Midbrain (tissue), 1 donor: ENCODE data around the gene CEACAM18.
A peak's percentile ranks its signal among the peaks of the same experiment; 100 is the strongest.
"Not testable (repeated sequence)": the region's sequence is repeated elsewhere in the genome, so short reads cannot be mapped to it uniquely, and the experiment has no call there.

Experiments used
- DNase-seq: peaks from one replicate; lab custom pipeline; 2025; lab: John Stamatoyannopoulos, UW

Gene CEACAM18

GRCh38 chr19:51493776-51494175 lies 15.4 kb downstream of the CEACAM18 start:
- DNase-seq: peak; percentile 2

DNA sequence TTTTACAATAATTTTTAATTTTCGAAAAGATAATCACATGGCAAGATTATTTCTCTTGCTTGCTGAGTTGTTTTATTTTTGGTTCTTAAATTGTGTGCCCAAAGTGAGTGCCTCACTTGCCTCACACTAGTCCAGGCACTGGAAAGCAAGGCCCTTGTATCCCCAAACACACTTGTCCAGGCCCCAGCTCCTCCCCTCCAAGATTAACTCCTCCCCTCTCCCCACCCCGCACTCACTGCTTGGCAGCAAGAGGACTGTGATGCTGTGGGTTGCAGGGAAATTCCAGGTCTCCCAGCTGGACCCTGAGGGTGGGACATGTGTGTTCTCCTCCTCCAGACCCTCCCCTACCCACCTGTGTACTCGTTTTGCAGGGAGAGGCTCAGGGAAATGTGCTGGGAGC lies 19.3 kb downstream of the CEACAM18 start:
- no peak for DNase-seq

DNA sequence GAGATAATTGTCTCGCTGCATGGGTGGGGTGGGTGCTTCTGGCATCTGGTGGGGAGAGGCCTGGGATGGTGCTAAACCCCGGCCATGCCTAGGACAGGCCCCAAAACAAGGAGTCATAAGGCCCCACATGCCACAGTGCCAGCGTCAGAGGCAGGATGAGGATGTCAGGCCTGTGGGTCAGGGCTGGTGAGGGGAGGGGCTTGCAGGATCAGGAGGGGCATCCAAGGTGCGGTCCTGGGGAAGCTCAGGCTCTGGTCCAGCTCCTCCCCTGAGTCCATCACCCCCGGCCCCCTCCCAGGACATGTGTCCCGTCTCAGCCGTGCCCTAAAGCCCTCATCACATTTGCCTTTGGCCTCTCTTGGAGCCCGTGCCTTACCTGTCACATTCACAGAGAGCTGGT lies 22.6 kb downstream of the CEACAM18 start:
- not testable (repeated sequence) for DNase-seq

GRCh38 chr19:51501594-51502263 lies 23.4 kb downstream of the CEACAM18 start, which contains the start of gene SIGLEC12:
TSS of gene SIGLEC12 (minus strand) at chr19:51501800. CDS start at chr19:51501733, 67 bp downstream.
- peak; percentile 6 for DNase-seq

DNA sequence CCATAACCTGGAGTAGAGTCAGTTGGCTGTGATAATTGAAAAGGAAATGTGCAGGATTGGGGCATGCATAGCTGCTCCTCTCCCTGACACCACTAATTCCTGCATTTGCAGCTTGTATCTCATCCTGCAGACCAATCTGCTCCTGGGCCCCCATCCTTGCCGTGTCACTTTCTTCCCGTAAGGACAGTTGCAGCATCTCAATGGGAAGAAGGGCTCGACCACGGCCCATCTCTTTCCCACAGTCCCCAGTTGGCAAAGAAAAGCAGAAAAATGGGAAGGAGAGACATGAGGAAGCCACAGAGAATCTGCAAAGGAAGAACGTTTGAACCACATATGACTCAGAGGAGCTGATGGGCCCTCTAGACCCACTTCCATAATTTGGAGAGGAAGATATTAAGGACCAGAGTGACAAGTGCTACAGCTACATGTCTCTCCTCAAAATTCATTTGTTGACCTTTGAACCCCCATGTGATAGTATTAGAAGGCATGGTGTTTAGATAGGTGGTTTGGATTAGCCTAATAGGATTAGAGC lies 25.0 kb downstream of the CEACAM18 start:
- DNase-seq: no peak

- DNase-seq: no peak
Observed at GRCh38 chr19:51503896-51504295, 25.6 kb downstream of the CEACAM18 start.

GRCh38 chr19:51505904-51506303 lies 27.6 kb downstream of the CEACAM18 start:
- DNase-seq: no peak

DNA sequence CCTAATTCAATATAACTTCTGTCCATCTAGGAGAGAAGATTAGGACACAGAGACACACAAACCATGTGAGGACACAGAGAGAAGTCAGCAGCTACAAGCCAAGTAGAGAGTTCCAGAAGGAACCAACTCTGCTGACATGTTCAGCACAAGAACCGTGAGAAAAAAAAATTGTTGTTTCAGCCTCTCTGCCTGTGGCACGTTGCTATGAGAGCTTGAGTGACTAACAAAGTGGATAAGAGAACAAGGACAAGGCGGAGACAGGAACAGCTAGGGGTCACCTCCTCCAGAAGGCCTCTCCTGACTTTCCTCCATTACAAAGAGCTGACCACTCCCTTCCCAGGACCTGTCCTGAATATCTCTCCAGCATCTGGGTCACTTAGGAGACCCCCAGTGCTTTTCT lies 28.9 kb downstream of the CEACAM18 start:
- DNase-seq: no peak

DNA sequence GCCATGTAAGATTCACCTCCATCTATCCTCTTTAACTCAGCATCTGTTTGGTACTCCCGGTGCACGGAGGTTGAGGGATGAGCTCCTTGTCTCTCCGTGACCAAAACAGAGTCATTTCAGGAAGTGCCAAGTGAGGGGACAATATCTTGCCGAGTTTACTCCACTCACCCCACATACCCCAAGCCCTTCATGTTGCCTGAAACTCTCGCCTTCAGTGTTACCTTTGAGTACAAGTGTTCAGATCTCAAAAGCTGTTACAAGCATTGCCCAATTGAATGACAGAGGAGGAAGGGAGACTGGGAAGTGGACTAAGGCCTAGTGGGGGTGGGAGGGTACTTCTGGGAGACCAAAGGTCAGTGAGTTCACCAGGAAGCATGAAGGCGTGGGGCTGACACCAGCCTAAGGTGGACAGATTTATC lies 29.3 kb downstream of the CEACAM18 start:
- DNase-seq: no peak

GRCh38 chr19:51508059-51508733 lies 29.9 kb downstream of the CEACAM18 start:
- DNase-seq: no peak

- DNase-seq: no peak
Observed at GRCh38 chr19:51509823-51510660, 31.7 kb downstream of the CEACAM18 start.

DNA sequence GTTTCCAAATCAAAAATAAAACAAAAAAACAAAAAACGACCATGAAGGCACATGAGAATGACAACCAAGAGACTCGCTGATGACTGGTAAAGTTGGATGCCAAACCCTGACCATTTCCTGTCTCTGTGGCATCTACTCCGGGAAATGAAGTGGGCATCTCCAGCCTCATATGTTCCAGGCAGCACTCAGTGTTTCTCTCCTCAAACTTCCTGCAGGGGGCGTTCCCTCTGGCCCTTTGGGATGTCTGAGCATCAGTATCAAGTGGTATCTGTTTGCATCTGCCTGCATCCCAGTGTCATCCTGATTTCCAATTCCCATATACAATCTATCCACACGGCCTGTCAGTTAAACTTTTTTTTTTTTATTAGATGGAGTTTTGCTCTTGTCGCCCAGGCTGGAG lies 33.0 kb downstream of the CEACAM18 start:
- no peak for DNase-seq

- no peak for DNase-seq
Observed at GRCh38 chr19:51513968-51514367, 35.6 kb downstream of the CEACAM18 start.

GRCh38 chr19:51514866-51515481 lies 36.6 kb downstream of the CEACAM18 start:
- peak; percentile 47 for DNase-seq

GRCh38 chr19:51520728-51521127 lies 42.4 kb downstream of the CEACAM18 start:
- no peak for DNase-seq

- no peak for DNase-seq
Observed at GRCh38 chr19:51521357-51521756, 43.0 kb downstream of the CEACAM18 start.

DNA sequence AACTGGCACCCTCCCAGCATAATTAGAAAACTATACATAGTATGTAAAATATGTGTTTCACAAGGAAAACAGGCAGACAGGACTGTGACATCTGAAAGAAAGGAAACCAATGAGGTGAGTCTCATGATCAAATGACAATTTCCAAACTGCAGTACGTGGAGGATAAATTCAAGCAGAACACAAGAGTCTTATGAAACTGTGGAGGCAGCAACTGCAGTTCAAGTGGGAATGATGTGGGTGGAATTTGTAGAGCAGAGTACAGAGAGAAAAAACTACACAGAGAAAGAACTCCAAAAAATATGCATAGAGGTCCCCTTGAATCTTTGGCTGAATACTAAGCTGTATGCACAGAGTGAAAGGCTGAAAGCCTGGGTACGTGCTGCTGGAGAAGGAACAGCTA lies 43.4 kb downstream of the CEACAM18 start:
- no peak for DNase-seq

DNA sequence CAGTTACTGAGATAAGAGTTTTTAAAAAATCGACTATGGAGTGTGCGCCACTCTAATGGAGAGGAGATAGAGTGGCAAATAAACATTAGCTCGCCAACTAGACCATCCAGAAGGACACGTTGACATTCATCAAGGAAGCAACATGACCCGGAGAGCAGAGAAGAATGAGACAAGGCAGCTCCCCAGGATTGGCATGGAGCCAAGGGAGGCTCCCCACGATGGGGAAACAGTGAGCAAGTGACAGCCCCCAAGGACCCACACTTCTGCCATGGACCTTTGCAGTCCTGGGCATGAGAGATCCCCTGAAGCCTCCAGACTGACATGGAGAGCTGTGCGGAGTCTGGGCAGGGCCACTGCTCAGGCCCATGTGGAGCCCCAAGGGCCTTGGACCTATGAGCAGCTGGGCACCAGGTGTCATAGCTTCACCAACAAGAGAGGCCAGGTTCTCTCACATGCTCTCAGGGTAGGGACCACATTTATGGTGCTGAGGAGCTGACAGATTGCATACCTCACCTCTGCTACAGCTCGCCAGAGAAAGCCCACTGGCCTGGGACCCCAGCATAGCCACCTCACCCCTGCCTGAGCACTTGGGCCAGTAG lies 46.4 kb downstream of the CEACAM18 start:
- no peak for DNase-seq

DNA sequence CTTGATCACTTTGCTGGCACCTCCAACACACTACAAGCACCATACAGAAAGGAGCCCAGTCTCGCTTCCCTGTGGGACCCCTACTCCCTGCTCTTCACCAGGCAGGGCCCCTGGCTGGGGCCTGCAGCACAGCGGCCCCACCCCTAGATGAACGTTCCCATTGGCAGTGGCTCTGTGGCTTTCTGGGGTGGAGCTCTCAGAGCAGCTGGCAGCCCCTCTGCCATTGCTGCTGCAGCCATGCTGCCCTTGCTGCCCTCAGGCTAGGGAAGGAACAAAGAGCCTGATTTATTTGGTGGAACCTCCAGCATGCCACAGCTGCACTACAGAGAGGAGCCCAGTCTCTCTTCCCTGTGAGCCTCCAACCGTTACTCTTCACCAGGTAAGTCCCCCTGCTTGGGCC lies 47.3 kb downstream of the CEACAM18 start:
- no peak for DNase-seq

DNA sequence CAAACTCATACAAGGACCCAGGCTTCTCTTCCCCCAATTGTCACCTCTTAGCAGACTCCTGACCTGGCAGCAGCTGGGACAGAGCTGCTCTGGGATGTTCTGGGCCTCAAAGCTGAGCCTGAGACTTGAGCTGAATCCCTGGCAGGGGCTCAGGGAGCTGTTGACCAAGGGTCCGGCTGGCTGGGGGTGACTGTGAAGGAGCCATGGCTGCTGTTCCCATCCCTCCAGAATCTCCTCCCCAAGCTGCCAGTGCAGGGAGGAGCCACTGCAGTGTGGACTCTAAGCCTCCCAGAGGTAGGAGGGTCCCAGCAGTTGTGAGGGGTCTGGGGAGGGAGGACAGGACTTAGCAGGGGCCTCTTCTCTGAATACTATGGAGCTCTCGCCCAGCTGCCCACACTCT lies 51.0 kb downstream of the CEACAM18 start:
- DNase-seq: no peak

DNA sequence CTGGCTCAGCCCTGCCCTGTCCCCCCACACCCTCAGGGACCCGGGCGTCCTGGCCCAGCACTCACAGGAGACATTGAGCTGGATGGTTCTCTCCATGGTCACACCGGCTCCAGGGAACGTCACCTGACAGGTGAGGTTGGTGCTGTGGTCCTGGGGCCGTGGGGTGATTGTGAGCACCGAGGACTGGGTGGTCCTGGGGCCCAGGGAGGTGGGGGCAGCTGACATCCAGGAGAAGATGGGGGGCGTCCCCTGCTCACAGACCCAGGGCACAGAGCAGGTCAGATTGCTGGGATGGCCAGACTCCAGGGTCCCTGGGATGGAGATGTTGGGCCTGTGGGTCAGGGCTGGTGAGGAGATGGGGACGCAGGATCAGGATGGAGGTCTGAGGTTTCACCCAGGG lies 52.3 kb downstream of the CEACAM18 start:
- no peak for DNase-seq
